PC-9 (cell line): ENCODE measurements around the gene CPEB3. TPM values are rescaled to one million over a fixed set of nuclear protein-coding genes. Genes with fewer than 3 reads are reported as not detected.

Experiments
- BruUV-seq: library from RNA; stranded (reverse); fragments of 400-500 nt; replicated peaks from 2 replicates; lab custom pipeline; 2021; lab: Mats Ljungman, UMichigan
- CTCF ChIA-PET: fragments of 300-600 bp; sonication (Branson Sonifier 250); formaldehyde crosslinking; loops from one replicate; lab custom pipeline; 2022; ENCODE audit warnings: antibody characterized with exemption; lab: Charles Lee
- POLR2A ChIA-PET: fragments of 300-600 bp; sonication (Branson Sonifier 250); formaldehyde crosslinking; loops from one replicate; lab custom pipeline; 2022; ENCODE audit warnings: antibody characterized with exemption; ENCODE audit not compliant: unreplicated experiment; lab: Charles Lee
- DNase-seq, 2 experiments: peaks; one replicate each; pipeline versions ENCODE4 v3.0.0 to v3.0.0-alpha.2; 2015 to 2022; ENCODE audit warnings: mixed read lengths in 1 of 2
- H2AFZ ChIP-seq: fragments of 200-600 bp; sonication (generic); 2 replicates; pipeline ENCODE4 v1.8.1; 2017; ENCODE audit warnings: antibody characterized with exemption
- H3F3A ChIP-seq: fragments of 200-600 bp; sonication (generic); 2 replicates; pipeline ENCODE4 v1.8.1; 2017; ENCODE audit warnings: antibody characterized with exemption, mild to moderate bottlenecking, low read depth; ENCODE audit not compliant: insufficient read depth
- H3K27ac ChIP-seq: fragments of 200-600 bp; sonication (generic); 2 replicates; pipeline ENCODE4 v1.6.1; 2016; ENCODE audit warnings: mixed run types
- H3K27me3 ChIP-seq: fragments of 200-600 bp; sonication (generic); 2 replicates; pipeline ENCODE4 v1.6.1; 2016; ENCODE audit warnings: low read depth, mixed run types; ENCODE audit not compliant: insufficient read depth
- H3K36me3 ChIP-seq: fragments of 200-600 bp; sonication (generic); 2 replicates; pipeline ENCODE4 v1.6.1; 2016; ENCODE audit warnings: low read depth, mixed run types
- H3K4me1 ChIP-seq: fragments of 200-600 bp; sonication (generic); replicated peaks from 2 replicates; pipeline ENCODE4 v1.6.1; 2016; ENCODE audit warnings: mixed run types; ENCODE audit not compliant: insufficient read depth
- H3K4me2 ChIP-seq: fragments of 200-600 bp; sonication (generic); 2 replicates; pipeline ENCODE4 v1.6.1; 2017; ENCODE audit warnings: mixed run types
- H3K4me3 ChIP-seq: fragments of 200-600 bp; sonication (generic); 2 replicates; pipeline ENCODE4 v1.6.1; 2016; ENCODE audit warnings: mixed run types
- H3K79me2 ChIP-seq: fragments of 200-600 bp; sonication (generic); 2 replicates; pipeline ENCODE4 v1.6.1; 2017; ENCODE audit warnings: low read depth, mixed run types
- H3K9me2 ChIP-seq: fragments of 200-600 bp; sonication (generic); 2 replicates; pipeline ENCODE4 v1.8.1; 2017; ENCODE audit warnings: mild to moderate bottlenecking; ENCODE audit not compliant: insufficient read depth
- H3K9me3 ChIP-seq: fragments of 200-600 bp; sonication (generic); 2 replicates; pipeline ENCODE4 v1.8.1; 2016; ENCODE audit warnings: low read depth; ENCODE audit not compliant: insufficient read depth
- H4K20me1 ChIP-seq: fragments of 200-600 bp; sonication (generic); 2 replicates; pipeline ENCODE4 v1.8.1; 2017; ENCODE audit not compliant: insufficient read depth
- CTCF ChIP-seq: fragments of 200-600 bp; sonication (generic); conservative IDR thresholded peaks from 2 replicates; pipeline ENCODE4 v1.6.1; 2017; ENCODE audit warnings: mixed run types, antibody characterized with exemption, mild to moderate bottlenecking, moderate library complexity
- EZH2 ChIP-seq: fragments of 200-600 bp; sonication (generic); IDR thresholded peaks from 2 replicates; pipeline ENCODE4 v1.8.0; 2017; ENCODE audit warnings: antibody characterized with exemption, low read depth
- intact Hi-C: fragments of 100-400 bp; cut with micrococcal nuclease; formaldehyde crosslinking; loops from one replicate; pipeline ENCODE4 v1.10.0; 2022; ENCODE audit not compliant: unreplicated experiment
- total RNA-seq: library from RNA; stranded (reverse); gene quantifications from 2 replicates; pipeline ENCODE4 v1.2.3, GENCODE V29; 2021

Gene CPEB3
- total RNA-seq, 1 experiment from 2014 or later = 1.4 TPM

DNA sequence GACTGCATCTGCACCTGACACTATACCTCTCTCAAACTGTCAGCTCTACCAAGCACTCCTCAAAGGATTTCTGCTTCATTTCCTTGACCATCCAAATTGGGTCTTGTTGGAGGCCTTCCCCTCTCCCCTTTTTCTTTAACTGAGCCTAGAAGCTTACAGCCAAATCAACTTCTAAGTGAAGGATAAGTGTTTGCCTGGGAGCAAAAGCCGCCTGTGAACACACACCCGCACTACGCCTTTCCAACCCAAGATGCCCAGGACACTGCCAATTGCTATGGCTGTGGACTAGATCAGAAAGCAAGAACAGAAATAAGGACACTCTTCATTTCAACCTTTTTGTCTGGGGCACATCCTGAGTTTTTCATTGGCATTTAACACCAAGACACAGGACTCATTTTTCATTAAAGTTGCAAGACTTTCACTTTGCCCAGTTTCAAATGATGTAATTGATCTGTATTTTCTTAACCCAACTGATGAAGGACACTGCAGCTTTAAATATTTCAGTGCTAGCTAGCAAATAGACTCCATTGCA lies 52.8 kb downstream of the CPEB3 start:
- Histone ChIP-seq H3K9me2 (no peaks in the 10 kb centered on the region), H3K9me3 (no peaks in the 10 kb centered on the region), H3K27me3 (no peaks in the 10 kb centered on the region), H3K4me2 (peak overlapping the region; percentile 99), H3K79me2 (peaks cover 7% of the 10 kb centered on the region; the same call in 1 of the 2 replicates), H2AFZ (peak overlapping the region; percentile 76), H4K20me1 (no peaks in the 10 kb centered on the region), H3K36me3 (no peaks in the 10 kb centered on the region), H3F3A (peaks cover 13% of the 10 kb centered on the region), H3K4me1 (peaks cover 40% of the 10 kb centered on the region), H3K4me3 (peak overlapping the region; percentile 82), H3K27ac (peak overlapping the region; percentile 96)
- ChIA-PET CTCF (no interaction called here), POLR2A (interaction anchor here (0.6 kb wide), 1 partner anchor 97 kb away, joined by 3 read pairs; no protein-coding TSS in a partner anchor)
- no peak for DNase-seq
- BruUV-seq = TSS peak; percentile 24
- TF ChIP-seq CTCF (no peak), EZH2 (no peak)
- intact Hi-C loops = no loop called here

GRCh38 chr10:92231196-92231595 lies 59.7 kb downstream of the CPEB3 start:
- H3K36me3 ChIP-seq = 0 out of 2 replicates have a peak, but pooled peaks cover 3% of the 10 kb centered on the region
- no peaks in the 10 kb centered on the region for H3K79me2 ChIP-seq
- H3K4me3 ChIP-seq = no peak overlapping the region
- CTCF ChIA-PET = no interaction called here
- no peaks in the 10 kb centered on the region for H3K4me1 ChIP-seq
- no peaks in the 10 kb centered on the region for H3K9me3 ChIP-seq
- intact Hi-C loops = no loop called here
- DNase-seq = no peak
- no peaks in the 10 kb centered on the region for H3K27me3 ChIP-seq
- H3K4me2 ChIP-seq = no peak overlapping the region
- H3K9me2 ChIP-seq = no peaks in the 10 kb centered on the region
- H3F3A ChIP-seq = no peaks in the 10 kb centered on the region
- TF ChIP-seq EZH2 (no peak), CTCF (no peak)
- no peaks in the 10 kb centered on the region for H4K20me1 ChIP-seq
- H3K27ac ChIP-seq = no peak overlapping the region
- POLR2A ChIA-PET = no interaction called here
- no peak overlapping the region for H2AFZ ChIP-seq
- no TSS peak for BruUV-seq

DNA sequence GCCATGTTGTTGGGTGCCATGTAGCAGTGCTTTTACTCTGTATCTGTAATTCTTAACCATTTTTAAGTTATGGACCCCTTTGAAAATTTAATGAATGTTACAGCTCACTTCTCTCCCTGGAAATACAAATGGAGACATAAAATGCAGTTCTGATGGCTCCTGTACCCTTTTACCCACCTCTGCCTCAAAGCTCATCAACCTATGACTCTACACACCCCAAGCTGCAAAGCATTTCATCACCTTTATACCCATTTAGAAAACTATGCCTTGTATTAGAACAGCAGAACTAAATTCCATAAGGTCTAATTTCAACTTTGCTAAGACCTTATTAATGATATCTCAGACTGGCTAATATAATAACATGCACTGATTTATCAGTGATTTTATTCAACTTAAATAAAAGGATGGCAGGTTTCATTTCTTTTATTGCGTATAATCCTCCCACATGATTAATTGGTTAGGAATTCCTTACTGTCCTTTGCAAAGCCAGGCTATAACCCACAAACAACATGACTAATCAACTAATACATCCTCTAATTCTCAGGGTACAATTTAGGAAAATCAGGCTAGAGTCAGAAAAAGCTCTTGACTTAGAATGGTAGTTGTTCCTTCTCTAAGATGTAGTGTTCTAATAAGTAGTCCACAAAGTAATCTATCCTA lies 68.1 kb downstream of the CPEB3 start:
- 0 out of 2 replicates have a peak, but pooled peaks cover 4% of the 10 kb centered on the region for H3K36me3 ChIP-seq
- H3K9me2 ChIP-seq = 0 out of 2 replicates have a peak, but pooled peaks cover 5% of the 10 kb centered on the region
- H3K4me3 ChIP-seq = peak overlapping the region; percentile 7; the same call in 1 of the 2 replicates
- ChIA-PET CTCF (interaction anchor here (0.6 to 0.7 kb wide), 3 partner anchors 110 to 175 kb away, joined by 3 to 5 read pairs (median 4); no protein-coding TSS in a partner anchor), POLR2A (no interaction called here)
- BruUV-seq = no TSS peak
- H3K9me3 ChIP-seq = no peaks in the 10 kb centered on the region
- H3K4me2 ChIP-seq = peak overlapping the region; percentile 65
- TF ChIP-seq CTCF (no peak), EZH2 (no peak)
- H3K4me1 ChIP-seq = peaks cover 30% of the 10 kb centered on the region
- peak overlapping the region; percentile 92 for H3K27ac ChIP-seq
- H3K79me2 ChIP-seq = no peaks in the 10 kb centered on the region
- no peaks in the 10 kb centered on the region for H3K27me3 ChIP-seq
- H2AFZ ChIP-seq = no peak overlapping the region
- no peaks in the 10 kb centered on the region for H4K20me1 ChIP-seq
- peaks cover 25% of the 10 kb centered on the region for H3F3A ChIP-seq
- peak in 1 of 2 experiments; percentile 76 for DNase-seq
- intact Hi-C loops = no loop called here
